ENCODE measurements around the gene KNSTRN.

GRCh38 chr15:40397688-40398412, 15.3 kb downstream of the KNSTRN start:
- no peak for TF ChIP-seq POLR2A (IDR thresholded peaks at IDR 0.05)
- TF ChIP-seq CTCF (IDR thresholded peaks at IDR 0.05): no peak
- no peak for TF ChIP-seq EP300 (IDR thresholded peaks at IDR 0.05)
